ENCODE results near the gene NHEJ1.

NHEJ1 gene

GRCh38 chr2:219161097-219161496, 482 bp upstream of the NHEJ1 start:
- no peaks in the 10 kb centered on the region for H3K9me3 Mint-ChIP-seq
- peak overlapping the region; percentile 97 for H3K27ac Mint-ChIP-seq
- peaks cover 22% of the 10 kb centered on the region for H3K4me1 Mint-ChIP-seq (ENCODE audit: low read depth)
- H3K36me3 Mint-ChIP-seq (ENCODE audit: low read depth), result peaks cover 28% of the 10 kb centered on the region
- DNase-seq, result no peak
- peak overlapping the region; percentile 83 for H3K4me3 Mint-ChIP-seq
- H3K27me3 Mint-ChIP-seq, result no peaks in the 10 kb centered on the region

GRCh38 chr2:219159771-219160185, 837 bp downstream of the NHEJ1 start:
- DNase-seq, result no peak
- peak overlapping the region; percentile 97 for H3K27ac Mint-ChIP-seq

GRCh38 chr2:219158586-219158985, 2.0 kb downstream of the NHEJ1 start:
- H3K4me3 Mint-ChIP-seq, result no peak overlapping the region
- H3K4me1 Mint-ChIP-seq (ENCODE audit: low read depth), result peaks cover 22% of the 10 kb centered on the region
- H3K36me3 Mint-ChIP-seq (ENCODE audit: low read depth), result peaks cover 28% of the 10 kb centered on the region
- no peak for DNase-seq
- no peak overlapping the region for H3K27ac Mint-ChIP-seq
- no peaks in the 10 kb centered on the region for H3K27me3 Mint-ChIP-seq
- no peaks in the 10 kb centered on the region for H3K9me3 Mint-ChIP-seq

More at GRCh38 chr2:219159771-219160185, 837 bp downstream of the NHEJ1 start:
- Mint-ChIP-seq H3K36me3 (ENCODE audit: low read depth) (peaks cover 25% of the 10 kb centered on the region), H3K9me3 (no peaks in the 10 kb centered on the region), H3K27me3 (no peaks in the 10 kb centered on the region), H3K4me3 (peak overlapping the region; percentile 83), H3K4me1 (ENCODE audit: low read depth) (peaks cover 22% of the 10 kb centered on the region)

- DNase-seq, result no peak
- H3K4me3 Mint-ChIP-seq, result no peak overlapping the region
- H3K9me3 Mint-ChIP-seq, result no peaks in the 10 kb centered on the region
- H3K27me3 Mint-ChIP-seq, result no peaks in the 10 kb centered on the region
- H3K4me1 Mint-ChIP-seq (ENCODE audit: low read depth), result peaks cover 22% of the 10 kb centered on the region
- no peak overlapping the region for H3K27ac Mint-ChIP-seq
- peaks cover 33% of the 10 kb centered on the region for H3K36me3 Mint-ChIP-seq (ENCODE audit: low read depth)
Observed at GRCh38 chr2:219158025-219158424, 2.6 kb downstream of the NHEJ1 start.

GRCh38 chr2:219157396-219157795, 3.2 kb downstream of the NHEJ1 start:
- Mint-ChIP-seq H3K4me1 (ENCODE audit: low read depth) (peaks cover 22% of the 10 kb centered on the region), H3K4me3 (no peak overlapping the region), H3K36me3 (ENCODE audit: low read depth) (peaks cover 37% of the 10 kb centered on the region), H3K9me3 (no peaks in the 10 kb centered on the region), H3K27ac (no peak overlapping the region), H3K27me3 (no peaks in the 10 kb centered on the region)
- no peak for DNase-seq

GRCh38 chr2:219155054-219155644, 5.5 kb downstream of the NHEJ1 start:
- Mint-ChIP-seq H3K36me3 (ENCODE audit: low read depth) (peaks cover 53% of the 10 kb centered on the region), H3K27ac (no peak overlapping the region), H3K4me3 (no peak overlapping the region), H3K4me1 (ENCODE audit: low read depth) (peaks cover 12% of the 10 kb centered on the region), H3K9me3 (no peaks in the 10 kb centered on the region), H3K27me3 (no peaks in the 10 kb centered on the region)
- DNase-seq, result no peak

GRCh38 chr2:219149667-219150066, 10.9 kb downstream of the NHEJ1 start:
- Mint-ChIP-seq H3K4me1 (ENCODE audit: low read depth) (no peaks in the 10 kb centered on the region), H3K4me3 (no peak overlapping the region), H3K36me3 (ENCODE audit: low read depth) (peaks cover 80% of the 10 kb centered on the region), H3K27me3 (no peaks in the 10 kb centered on the region), H3K9me3 (no peaks in the 10 kb centered on the region), H3K27ac (no peak overlapping the region)
- no peak for DNase-seq

- Mint-ChIP-seq H3K36me3 (ENCODE audit: low read depth) (peaks cover 90% of the 10 kb centered on the region), H3K9me3 (no peaks in the 10 kb centered on the region), H3K4me3 (no peak overlapping the region), H3K27ac (no peak overlapping the region), H3K4me1 (ENCODE audit: low read depth) (no peaks in the 10 kb centered on the region), H3K27me3 (no peaks in the 10 kb centered on the region)
- no peak for DNase-seq
Observed at GRCh38 chr2:219142329-219142728, 18.3 kb downstream of the NHEJ1 start.

- Mint-ChIP-seq H3K4me3 (no peak overlapping the region), H3K4me1 (ENCODE audit: low read depth) (no peaks in the 10 kb centered on the region), H3K27ac (no peak overlapping the region), H3K27me3 (no peaks in the 10 kb centered on the region), H3K9me3 (no peaks in the 10 kb centered on the region), H3K36me3 (ENCODE audit: low read depth) (peaks cover 78% of the 10 kb centered on the region)
- no peak for DNase-seq
Observed at GRCh38 chr2:219140722-219141121, 19.9 kb downstream of the NHEJ1 start.

- Mint-ChIP-seq H3K9me3 (no peaks in the 10 kb centered on the region), H3K36me3 (ENCODE audit: low read depth) (peaks cover 26% of the 10 kb centered on the region), H3K27me3 (no peaks in the 10 kb centered on the region), H3K4me3 (no peak overlapping the region), H3K4me1 (ENCODE audit: low read depth) (peaks cover 6% of the 10 kb centered on the region), H3K27ac (no peak overlapping the region)
- DNase-seq, result no peak
Observed at GRCh38 chr2:219133976-219134375, 26.6 kb downstream of the NHEJ1 start.

- peaks cover 11% of the 10 kb centered on the region for H3K36me3 Mint-ChIP-seq (ENCODE audit: low read depth)
- H3K4me3 Mint-ChIP-seq, result no peak overlapping the region
- no peak for DNase-seq
- H3K27me3 Mint-ChIP-seq, result no peaks in the 10 kb centered on the region
- no peaks in the 10 kb centered on the region for H3K9me3 Mint-ChIP-seq
- no peak overlapping the region for H3K27ac Mint-ChIP-seq
- peaks cover 6% of the 10 kb centered on the region for H3K4me1 Mint-ChIP-seq (ENCODE audit: low read depth)
Observed at GRCh38 chr2:219131744-219132143, 28.9 kb downstream of the NHEJ1 start.

- peaks cover 14% of the 10 kb centered on the region for H3K36me3 Mint-ChIP-seq (ENCODE audit: low read depth)
- no peaks in the 10 kb centered on the region for H3K27me3 Mint-ChIP-seq
- H3K27ac Mint-ChIP-seq, result no peak overlapping the region
- peaks cover 6% of the 10 kb centered on the region for H3K4me1 Mint-ChIP-seq (ENCODE audit: low read depth)
- H3K9me3 Mint-ChIP-seq, result no peaks in the 10 kb centered on the region
- no peak overlapping the region for H3K4me3 Mint-ChIP-seq
- no peak for DNase-seq
Observed at GRCh38 chr2:219131327-219131726, 29.3 kb downstream of the NHEJ1 start.

- peaks cover 17% of the 10 kb centered on the region for H3K4me1 Mint-ChIP-seq (ENCODE audit: low read depth)
- no peaks in the 10 kb centered on the region for H3K9me3 Mint-ChIP-seq
- no peaks in the 10 kb centered on the region for H3K27me3 Mint-ChIP-seq
- DNase-seq, result no peak
- H3K27ac Mint-ChIP-seq, result no peak overlapping the region
- H3K36me3 Mint-ChIP-seq (ENCODE audit: low read depth), result peaks cover 15% of the 10 kb centered on the region
- no peak overlapping the region for H3K4me3 Mint-ChIP-seq
Observed at GRCh38 chr2:219129589-219129988, 31.0 kb downstream of the NHEJ1 start.

- Mint-ChIP-seq H3K9me3 (no peaks in the 10 kb centered on the region), H3K4me3 (no peak overlapping the region), H3K36me3 (ENCODE audit: low read depth) (peaks cover 15% of the 10 kb centered on the region), H3K4me1 (ENCODE audit: low read depth) (peaks cover 23% of the 10 kb centered on the region), H3K27ac (no peak overlapping the region), H3K27me3 (no peaks in the 10 kb centered on the region)
- DNase-seq, result no peak
Observed at GRCh38 chr2:219128396-219128795, 32.2 kb downstream of the NHEJ1 start.

GRCh38 chr2:219127037-219127635, 33.5 kb downstream of the NHEJ1 start:
- peaks cover 19% of the 10 kb centered on the region for H3K4me1 Mint-ChIP-seq (ENCODE audit: low read depth)

More at GRCh38 chr2:219127037-219127635, 33.5 kb downstream of the NHEJ1 start:
- Mint-ChIP-seq H3K27ac (no peak overlapping the region), H3K36me3 (ENCODE audit: low read depth) (peaks cover 14% of the 10 kb centered on the region), H3K4me3 (no peak overlapping the region), H3K9me3 (no peaks in the 10 kb centered on the region), H3K27me3 (no peaks in the 10 kb centered on the region)
- DNase-seq, result no peak

All from activated T-cell treated with anti-CD3 and anti-CD28 coated beads, Interleukin-2, amount 50 U/mL, for 24 hours (primary cell).